Inferior parietal cortex (tissue), 1 donor: Measurements from ENCODE around the gene REELD1.
A peak's percentile ranks its signal among the peaks of the same experiment; 100 is the strongest.

Experiments used
- DNase-seq: peaks from one replicate; pipeline ENCODE4 v3.0.0-alpha.2; 2016; ENCODE audit errors: extremely low spot score

The REELD1 gene

DNA sequence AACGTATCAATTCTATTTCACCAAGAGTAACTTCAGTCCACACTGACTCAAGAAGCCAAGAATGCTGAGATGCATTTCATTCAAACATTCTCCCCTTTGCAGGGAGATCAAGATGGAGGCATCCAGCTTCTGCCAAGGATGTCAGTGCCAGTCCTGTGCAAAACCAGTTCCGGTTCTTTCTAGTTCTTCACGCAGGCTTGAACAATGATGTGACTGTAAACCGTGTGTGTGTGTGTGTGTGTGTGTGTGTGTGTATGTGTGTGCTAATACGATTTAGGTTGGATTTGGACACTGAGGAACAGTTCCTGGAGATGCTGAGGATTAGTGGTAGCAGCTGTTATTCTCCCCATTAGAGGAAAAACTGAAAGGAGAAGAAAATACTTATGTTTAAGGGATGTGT, at the start of gene REELD1:
TSS of gene REELD1 (plus strand) at position 301 of the 400 bp plus-strand sequence. CDS start 2,415 bp downstream, outside the sequence.
- no peak for DNase-seq

DNA sequence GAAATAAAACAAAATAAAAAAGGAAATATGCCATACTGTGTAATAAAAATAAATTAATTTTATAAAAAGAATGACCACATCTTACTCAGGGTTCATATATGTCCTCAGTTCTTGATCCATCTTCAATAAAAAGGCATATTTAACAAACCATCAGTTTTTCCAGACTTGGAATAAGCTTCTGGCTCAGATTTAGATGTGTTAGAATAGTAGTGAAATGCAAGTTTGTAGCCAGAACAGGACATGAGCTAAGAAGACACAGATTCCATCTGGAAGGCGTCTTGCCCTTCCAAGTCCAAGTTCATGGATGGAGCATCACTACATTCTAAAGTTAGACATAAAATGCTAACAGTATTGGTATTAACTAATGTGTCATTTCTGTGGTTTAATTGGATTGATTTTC, 49.1 kb upstream of the REELD1 start:
- no peak for DNase-seq

DNA sequence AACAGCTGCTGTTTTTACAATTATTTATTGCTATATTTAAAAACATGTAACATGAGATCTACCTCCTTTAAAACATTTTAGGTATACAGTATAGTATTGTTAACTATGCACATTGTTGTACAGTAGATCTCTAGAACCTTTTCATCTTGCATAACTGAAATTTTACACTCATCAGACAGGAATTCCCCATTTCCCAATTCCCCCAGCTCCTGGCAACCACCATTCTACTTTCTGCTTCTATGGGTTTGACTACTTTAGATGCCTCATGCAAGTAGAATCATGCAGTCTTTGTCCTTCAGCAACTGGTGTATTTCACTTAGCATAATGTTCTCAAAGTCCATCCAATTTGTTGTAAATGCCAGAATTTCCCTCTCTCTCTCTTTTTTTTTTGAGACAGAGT, 48.5 kb upstream of the REELD1 start:
- DNase-seq = no peak

DNA sequence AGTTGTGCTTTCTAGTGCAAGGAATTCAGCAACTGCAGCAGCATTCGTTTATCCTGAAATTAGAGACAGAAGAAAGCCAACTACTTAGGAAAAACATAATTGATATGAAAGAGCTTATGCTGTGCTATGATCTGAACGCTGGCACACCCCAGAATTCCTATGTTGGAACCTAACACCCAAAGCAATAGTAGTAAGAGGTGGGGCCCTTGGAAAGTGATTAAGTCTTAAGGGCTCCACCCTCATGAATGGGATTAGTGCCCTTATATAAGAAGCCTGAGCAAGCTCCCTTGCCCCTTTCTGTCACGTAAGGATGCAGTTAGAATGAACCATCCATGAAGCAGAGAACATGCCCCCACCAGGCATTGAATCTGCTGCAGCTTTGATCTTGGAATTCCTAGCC, 44.2 kb upstream of the REELD1 start:
- no peak for DNase-seq

DNA sequence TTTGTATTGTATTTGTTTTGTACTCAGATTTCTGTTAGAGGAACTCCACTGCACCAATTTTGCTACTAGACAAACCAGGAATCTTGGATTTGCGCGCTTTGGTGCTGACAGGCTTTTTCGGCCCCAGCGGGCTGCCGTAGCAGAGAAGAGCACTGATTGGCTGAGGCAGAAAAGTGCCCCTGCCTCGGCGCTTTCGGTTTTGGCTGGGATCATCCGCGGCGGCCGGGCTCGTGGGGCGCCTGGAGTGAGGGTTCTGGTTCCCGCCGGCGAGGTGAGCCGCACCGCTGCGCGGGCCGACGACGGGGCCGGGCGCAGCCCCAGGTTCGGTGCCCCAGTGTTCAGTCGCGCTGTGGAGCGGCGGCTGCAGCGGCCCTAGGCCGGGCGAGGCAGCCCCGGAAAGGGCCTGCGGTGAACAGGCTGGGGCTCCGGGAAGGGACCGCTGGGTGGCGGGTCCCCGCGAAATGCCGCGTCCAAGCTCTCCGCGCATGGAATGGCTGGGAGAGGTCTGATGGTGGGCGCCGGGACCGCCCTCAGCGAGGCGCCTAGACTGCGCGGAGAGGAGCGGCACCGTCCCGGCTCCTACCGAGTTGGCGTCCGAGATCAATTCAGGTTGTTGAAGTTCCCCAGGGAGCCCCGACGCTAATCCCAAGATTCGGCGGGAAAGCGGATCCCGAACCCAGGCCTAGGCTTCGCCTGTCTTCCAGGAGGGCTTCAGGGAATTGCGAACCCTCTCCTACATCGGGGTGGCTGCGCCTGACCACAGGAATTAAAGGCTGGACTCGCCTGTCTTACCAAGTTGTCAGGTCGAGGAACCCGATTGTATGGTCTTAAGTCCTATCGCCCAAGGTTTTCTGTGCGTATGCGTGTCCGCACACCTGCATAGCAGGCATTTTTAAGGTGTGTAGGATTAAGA, 38.5 kb upstream of the REELD1 start, which contains the start of gene LSM6:
TSS of gene LSM6 (plus strand) at position 178 of the 913 bp plus-strand sequence. CDS start 7,204 bp downstream, outside the sequence.
- DNase-seq = peak; percentile 96

DNA sequence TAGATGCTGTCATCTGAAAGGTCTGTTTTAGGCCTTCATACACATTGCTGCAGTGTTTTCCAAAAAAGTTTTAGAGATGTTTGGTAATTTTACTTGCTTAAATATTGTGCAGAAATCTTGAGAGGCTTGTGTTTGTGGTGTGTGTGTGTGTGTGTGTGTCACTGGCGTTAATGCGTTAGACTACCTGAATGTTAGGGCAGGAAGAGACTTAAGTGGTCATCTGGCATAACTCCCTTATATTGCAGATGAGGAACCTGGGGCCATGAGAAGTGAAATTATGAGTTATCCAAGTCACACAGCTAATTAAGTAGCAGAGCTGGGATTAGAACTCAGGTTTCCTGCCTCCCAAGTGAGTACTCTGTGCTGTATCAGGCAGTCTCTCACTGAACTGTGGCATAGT, 37.4 kb upstream of the REELD1 start:
- DNase-seq = no peak

DNA sequence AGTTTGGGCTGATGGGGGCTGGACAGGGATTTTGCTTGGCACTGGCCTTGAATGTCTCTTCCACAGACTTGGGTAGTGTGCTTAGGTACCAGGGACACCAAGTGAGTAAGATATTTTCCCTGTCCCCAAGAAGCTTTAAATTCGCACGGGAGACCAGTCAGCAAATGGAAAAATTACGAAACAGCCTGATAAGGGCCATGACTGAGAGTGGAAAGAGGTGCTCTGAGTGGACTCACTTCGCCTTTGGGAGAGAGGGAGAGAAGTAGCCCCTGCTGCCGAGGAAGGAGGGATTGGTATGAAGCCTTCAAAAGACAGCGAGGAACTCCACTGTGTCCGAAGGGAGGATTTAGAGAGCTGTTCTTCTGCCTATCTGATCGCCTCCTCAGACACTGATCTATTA, 36.2 kb upstream of the REELD1 start:
- DNase-seq = no peak

DNA sequence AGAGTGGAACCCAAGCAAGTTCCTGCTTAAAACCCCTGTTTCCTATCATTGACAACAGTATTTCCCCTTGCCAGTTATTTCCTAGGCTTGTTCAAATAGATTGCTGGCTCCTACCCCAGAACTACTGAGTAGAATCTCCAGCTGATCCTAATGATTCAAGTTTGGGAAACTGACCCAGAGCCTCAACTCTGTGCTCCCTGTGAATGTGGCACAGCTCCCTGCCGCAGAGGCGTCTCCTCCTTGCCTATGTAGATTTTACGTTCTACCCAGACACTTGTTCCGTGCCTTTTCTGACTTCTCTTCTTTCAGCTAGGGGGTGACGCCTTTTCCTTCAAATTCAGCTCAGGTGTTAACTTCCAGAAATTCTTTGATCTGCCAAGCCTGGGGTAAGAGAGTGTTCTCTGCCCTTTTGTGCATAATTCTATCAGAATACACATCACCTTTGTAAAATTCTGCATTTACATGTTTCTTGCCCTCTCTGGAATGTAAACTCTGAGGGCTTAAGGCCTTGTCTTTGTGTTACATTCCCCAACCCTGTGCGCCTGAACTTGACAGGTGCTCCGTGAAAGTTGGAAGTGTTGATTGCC, 34.5 kb upstream of the REELD1 start:
- no peak for DNase-seq

DNA sequence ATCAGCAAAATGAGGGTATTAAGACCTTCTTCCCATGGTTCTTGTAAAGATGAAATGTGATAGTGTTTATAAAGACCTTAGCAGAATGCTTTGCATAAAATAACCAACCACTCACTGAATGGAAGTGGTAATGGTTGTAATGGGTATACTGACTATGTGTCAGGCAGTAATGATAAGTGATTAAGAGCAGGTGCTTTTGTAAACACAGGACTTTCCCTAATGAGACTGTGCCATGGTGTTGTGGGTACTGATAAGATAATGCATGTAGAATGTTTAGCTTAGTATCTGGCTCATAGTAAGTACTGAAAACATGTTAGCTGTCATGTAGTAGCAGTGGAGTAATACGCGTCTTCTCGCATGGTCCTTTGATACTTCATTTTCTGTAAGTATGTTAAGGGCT, 31.9 kb upstream of the REELD1 start:
- no peak for DNase-seq

DNA sequence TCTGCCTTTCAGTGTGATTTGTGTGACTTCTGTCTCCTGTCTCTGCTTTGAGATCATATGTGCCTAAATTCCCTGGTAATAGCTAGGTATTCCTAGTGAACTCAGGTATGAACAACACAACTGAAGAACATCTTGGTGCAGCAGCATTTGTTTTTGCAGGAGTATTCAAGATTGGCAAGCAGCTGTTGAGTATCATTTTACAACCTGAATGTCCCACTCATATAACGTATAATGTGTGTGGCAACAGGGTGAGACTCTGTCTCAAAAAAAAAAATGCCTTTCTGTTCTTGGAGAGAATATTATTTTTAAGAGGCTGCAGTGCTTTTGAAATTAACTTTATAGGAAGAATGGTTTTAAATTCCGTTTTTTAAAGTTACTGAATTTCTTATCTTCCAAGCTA, 31.1 kb upstream of the REELD1 start:
- DNase-seq = no peak

DNA sequence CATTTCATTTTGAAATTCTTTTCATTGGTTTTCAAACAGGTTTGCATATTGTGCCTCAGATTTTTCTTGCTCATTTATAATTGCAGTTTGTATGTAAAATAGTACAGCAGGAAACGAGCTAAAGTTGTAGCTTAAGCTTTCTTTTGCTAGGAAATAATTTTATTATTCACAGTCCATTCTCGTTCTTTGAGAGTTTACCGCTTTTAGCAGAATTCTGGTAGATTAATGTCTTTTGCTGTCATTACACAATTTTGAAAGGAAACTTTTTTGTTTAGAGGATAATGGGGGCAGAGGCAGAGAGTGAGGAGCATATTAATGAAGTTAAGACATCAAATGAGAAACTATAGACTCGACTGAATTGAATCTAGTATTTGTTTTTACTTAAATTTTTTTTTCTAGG, 28.3 kb upstream of the REELD1 start:
- no peak for DNase-seq

DNA sequence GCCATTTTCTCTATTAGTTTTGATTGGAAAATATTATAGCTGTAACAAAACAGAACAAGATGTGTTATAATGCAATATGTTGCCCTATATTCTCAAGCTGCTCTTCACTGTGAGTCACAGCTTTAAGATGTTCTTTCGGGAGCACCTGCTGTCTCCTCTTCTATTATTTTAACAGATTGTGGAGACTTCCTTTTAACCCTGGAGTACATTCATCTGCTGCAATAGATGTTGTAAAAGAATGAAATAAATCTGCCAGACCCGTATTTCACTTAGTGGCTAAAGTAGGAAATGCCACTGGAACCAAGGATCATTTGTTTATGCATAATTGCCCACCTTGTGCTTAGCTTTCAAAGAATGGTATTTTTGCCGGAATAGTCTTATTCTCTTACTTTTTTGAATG, 27.7 kb upstream of the REELD1 start:
- DNase-seq = no peak

DNA sequence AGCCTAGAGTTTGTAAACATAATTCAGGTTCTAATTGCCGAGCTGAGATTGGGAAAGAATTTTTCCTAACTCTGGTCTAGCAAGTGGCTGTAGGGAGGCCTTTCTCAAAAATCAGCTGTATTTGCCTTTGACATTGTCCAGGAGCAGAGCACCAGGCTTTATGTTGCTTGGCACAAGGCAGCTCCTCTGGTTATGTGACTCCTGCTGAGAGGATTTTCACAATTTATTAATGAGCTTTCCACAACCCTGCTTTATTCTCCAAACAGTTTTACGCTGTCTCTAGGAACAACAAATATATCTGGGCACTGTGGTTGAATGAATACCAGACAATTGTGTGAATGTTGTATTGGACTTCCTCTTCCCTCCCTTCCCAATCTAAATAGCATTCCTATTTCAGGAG, 23.9 kb upstream of the REELD1 start:
- no peak for DNase-seq

DNA sequence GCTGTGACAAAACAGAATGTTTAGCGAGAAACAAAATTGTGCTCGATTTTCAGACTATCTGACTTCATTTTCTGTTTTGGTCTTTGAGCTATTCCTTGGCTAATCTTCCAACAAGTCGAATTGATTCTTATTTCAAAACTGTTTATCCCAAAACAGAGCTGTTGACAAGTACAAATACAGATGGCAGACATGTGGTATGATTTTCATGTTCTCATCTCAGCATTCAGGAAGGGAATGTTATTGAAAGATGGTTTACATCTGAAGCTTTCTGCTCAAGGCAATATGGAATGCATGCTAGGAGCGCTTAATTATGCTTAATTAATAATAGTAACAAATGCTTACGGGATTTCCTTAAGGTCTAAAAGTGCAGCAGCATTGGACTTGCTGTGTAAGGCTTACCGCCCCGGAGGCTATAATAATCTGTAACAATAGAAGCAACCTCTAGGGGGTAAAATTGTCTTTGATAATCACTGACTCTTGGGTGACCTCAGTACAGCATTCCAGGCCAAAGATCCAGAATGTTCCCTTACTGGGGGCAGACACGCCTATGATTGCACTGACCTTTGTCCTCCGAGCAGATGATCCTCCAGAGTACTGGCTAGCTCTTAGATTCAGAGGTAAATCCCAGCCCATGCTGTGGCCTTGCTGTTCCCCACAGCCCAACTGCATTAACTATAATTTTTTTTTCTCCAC, 22.4 kb upstream of the REELD1 start:
- no peak for DNase-seq

DNA sequence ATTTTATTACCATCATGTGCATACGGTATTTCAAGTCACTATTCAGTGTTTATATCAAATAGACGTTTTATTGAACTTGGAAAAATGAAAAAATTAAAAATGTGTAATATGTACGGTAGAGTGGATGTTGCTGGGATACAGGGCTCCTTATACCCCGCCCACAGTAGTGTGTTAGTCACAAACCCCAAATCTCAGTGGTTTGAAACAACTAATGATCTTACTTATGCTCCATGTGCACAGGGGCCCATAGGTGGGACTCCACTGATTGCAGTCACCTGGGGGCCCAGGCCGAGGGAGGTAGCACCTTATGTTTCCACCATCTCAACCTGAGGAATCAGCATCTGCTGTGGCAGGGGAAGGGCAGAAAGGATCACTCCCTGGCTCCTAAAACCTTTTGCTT, 20.7 kb upstream of the REELD1 start:
- DNase-seq = no peak

DNA sequence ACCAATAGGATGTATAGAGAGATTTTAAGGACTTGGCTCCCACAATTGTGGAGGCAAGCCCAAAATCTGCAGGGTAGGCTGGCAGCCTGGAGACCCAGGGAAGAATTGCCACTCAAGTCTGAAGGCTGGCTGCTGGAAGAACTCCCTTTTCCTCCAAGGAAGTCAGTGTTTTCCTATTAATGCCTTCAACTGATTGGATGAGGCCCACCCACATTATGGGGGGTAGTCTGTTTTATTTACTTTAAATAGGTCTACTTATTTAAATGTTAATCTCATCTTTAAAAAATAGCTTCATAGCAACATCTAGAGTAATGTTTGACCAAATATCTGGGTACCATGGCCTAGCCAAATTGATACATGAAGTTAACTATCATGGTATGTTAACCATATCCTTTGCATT, 20.1 kb upstream of the REELD1 start:
- no peak for DNase-seq

DNA sequence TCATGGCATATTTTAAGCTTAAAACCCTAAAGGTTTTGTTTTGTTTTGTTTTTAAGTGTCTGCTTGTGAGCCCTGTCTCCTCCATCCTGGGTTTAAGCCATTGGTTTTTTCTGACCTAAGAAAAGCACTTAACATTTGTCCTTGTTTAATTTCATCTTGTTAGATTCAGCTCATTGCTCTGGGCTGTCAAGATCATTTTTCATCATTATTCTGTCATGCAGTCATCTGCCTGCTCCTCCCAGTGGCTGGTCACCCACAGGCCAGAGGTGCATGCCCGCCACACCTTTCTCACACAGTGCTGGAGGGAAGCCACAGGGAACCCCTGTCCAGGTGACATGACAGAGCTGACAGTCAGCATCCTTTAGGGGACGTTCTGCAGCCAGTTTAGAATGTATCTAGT, 11.7 kb upstream of the REELD1 start:
- DNase-seq = no peak

DNA sequence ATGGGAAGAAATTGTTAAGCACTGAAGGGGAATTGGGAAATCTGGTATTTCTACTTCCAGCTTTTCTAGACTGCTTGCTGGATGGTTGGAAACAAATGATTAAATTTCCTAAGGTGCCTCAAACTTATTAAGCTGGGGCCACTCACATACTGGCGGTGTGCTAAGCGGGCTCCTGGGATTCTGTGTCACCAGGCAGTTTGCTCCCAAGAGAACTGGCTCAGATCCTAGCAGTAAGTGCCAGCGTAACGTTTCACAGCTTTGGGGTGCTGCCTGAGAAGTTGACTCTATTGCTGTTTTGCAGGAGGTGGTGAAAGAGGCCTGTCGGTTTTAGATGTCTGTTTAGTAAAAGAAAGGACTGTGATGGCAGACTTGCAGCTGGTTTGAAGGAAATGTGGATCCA, 6.9 kb upstream of the REELD1 start:
- DNase-seq = no peak

DNA sequence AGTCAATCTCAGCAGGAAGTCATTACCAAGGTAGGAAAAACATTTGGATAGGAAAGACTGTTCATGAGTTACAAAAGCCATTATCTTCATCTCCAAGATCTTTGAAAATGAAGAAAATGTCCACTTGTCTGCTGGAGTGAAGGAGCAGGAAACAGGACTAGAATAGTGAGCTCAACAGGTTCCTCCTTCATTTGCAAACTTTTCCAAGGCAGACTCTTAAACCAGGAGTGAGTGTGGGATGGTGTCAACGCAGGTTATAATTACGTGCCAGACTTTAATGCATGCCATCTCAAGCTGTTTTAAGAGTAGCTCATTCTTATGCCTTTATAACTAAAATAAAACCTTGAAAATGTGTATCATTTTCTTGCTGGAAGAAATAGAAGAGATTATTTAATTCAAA, 3.4 kb upstream of the REELD1 start:
- DNase-seq = no peak

DNA sequence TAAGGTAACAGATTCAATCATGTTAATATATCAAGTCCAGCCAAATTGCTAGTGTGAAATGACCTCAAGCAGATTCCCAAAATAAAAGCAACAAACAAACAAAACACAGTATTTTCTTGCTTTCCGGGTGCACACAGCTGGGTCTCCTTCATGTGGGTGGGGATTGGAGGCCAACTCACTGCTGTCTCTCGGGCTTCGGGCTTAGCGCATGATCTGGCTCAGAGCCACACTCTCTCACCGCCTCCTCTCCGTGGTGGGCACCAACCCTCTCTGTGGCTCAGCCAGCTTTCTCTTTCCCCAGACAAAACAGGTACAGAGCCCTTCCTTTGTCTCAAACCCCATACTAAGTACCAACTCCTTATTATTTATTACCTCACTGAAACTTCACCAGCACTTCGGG, 2.9 kb upstream of the REELD1 start:
- DNase-seq = no peak

DNA sequence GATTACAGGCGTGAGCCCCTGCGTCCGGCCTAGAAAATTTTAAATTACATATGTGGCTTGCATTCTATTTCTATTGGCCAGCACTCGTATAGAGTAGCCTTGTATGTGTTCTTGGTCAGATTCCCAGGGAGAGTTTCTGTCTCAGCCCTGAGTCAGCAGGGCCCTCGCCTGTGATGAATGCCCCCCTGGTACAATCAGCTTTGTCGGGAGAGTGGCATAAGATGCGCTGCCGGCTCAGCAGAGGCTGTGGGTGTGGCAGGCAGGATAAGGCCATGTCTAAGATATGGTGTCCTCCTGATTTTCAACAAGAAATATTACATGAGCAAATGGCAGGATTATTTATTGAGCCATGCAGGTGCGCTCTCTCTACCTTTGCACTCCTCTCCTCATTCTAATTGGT, 1.6 kb upstream of the REELD1 start:
- DNase-seq = no peak

DNA sequence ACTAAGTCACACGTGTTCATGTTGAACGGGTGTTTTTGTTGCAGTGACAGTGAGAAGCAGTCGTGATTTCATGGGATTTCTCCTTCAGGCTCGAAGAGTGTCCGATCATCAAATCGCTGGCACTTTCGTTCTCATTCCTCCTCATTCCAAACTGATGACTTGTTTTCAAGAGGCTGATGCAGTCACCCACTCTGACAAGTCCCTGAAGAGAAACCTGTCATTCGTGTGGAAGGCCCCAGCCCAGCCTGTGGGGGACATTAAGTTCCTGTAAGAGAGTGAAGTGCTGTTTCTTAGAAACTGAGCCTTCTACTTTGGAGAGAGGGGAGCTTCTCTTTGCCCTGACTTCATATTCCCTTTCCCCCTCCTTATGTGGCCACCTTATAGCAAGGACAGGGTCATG, 8.0 kb downstream of the REELD1 start:
- DNase-seq = no peak
